Endodermal cell (in vitro differentiated cells): ENCODE data around the gene CUX1. TPM values are rescaled to one million over a fixed set of nuclear protein-coding genes. Genes with fewer than 3 reads are reported as not detected.

ENCODE experiments used
- DNase-seq: peaks from one replicate; pipeline ENCODE4 v3.0.0-alpha.2; 2017
- H3K27ac ChIP-seq: 2 replicates; pipeline ENCODE4 v1.5.1; 2013; ENCODE audit warnings: mild to moderate bottlenecking, low read depth, low read length, moderate library complexity
- H3K27me3 ChIP-seq: 2 replicates; pipeline ENCODE4 v1.6.1; 2013; ENCODE audit warnings: mild to moderate bottlenecking, low read length, moderate library complexity; ENCODE audit not compliant: insufficient read depth, control insufficient read depth, poor library complexity, severe bottlenecking
- H3K36me3 ChIP-seq: 2 replicates; pipeline ENCODE4 v1.7.0; 2013; ENCODE audit warnings: mild to moderate bottlenecking, low read length, moderate library complexity; ENCODE audit not compliant: control insufficient read depth, insufficient read depth
- H3K4me1 ChIP-seq: one replicate; pipeline ENCODE4 v1.7.0; 2013; ENCODE audit warnings: low read length; ENCODE audit not compliant: control insufficient read depth, insufficient read depth
- H3K4me3 ChIP-seq: 2 replicates; pipeline ENCODE4 v1.5.1; 2013; ENCODE audit warnings: mild to moderate bottlenecking, low read length, moderate library complexity
- H3K9ac ChIP-seq: 2 replicates; pipeline ENCODE4 v1.6.1; 2013; ENCODE audit warnings: mild to moderate bottlenecking, low read length, moderate library complexity; ENCODE audit not compliant: poor library complexity, severe bottlenecking; ENCODE audit errors: extremely low read depth
- H3K9me3 ChIP-seq: 2 replicates; pipeline ENCODE4 v1.6.1; 2013; ENCODE audit warnings: mild to moderate bottlenecking, low read length, moderate library complexity; ENCODE audit not compliant: control insufficient read depth
- H3K27ac Mint-ChIP-seq: 2 replicates; pipeline ENCODE4 v1.8.0; 2020; ENCODE audit warnings: mixed read lengths
- H3K27me3 Mint-ChIP-seq: 2 replicates; pipeline ENCODE4 v1.8.0; 2021; ENCODE audit warnings: mild to moderate bottlenecking, mixed read lengths; ENCODE audit not compliant: insufficient read depth
- H3K36me3 Mint-ChIP-seq: 2 replicates; pipeline ENCODE4 v1.8.0; 2020; ENCODE audit warnings: low read depth, mixed read lengths
- H3K4me1 Mint-ChIP-seq: 2 replicates; pipeline ENCODE4 v1.8.0; 2020; ENCODE audit warnings: mixed read lengths
- H3K4me3 Mint-ChIP-seq: 2 replicates; pipeline ENCODE4 v1.8.0; 2020; ENCODE audit warnings: mild to moderate bottlenecking, moderate library complexity, mixed read lengths
- H3K9me3 Mint-ChIP-seq: 2 replicates; pipeline ENCODE4 v1.8.0; 2020; ENCODE audit warnings: mild to moderate bottlenecking, mixed read lengths
- CTCF ChIP-seq: fragments of 200-600 bp; sonication (generic); conservative IDR thresholded peaks from 2 replicates; pipeline ENCODE4 v1.5.0; 2021; ENCODE audit warnings: antibody characterized with exemption, mild to moderate bottlenecking
- WGBS, 2 experiments: methylation state at CpG; one replicate each; pipeline versions ENCODE4 v1.1.5 to v1.1.7; 2013; ENCODE audit warnings: missing lambda C conversion rate in 2 of 2, mixed read lengths in 1 of 2; ENCODE audit not compliant: insufficient coverage in 1 of 2, insufficient read length in 1 of 2; 5-methylcytosine and 5-hydroxymethylcytosine counted together
- total RNA-seq, 2 donors: library from RNA; stranded (reverse); fragmentation: NEBNext Ultra II Directional in 1 of 2; extraction: Animal tissue kit (Norgen Biotek cat#: 25700) in 1 of 2; gene quantifications; 2 replicates in 1 of 2; 3 replicates in 1 of 2; pipeline ENCODE4 v1.2.1, GENCODE V29; 2021

CUX1 gene
- total RNA-seq, 2 donors from 2014 or later: 85.1 to 108 TPM

- 92 to 96% methylated on average over 7 to 11 of the region's 11 CpGs for WGBS, 2 experiments
- no peak for TF ChIP-seq CTCF
- H3K4me3 Mint-ChIP-seq: no peak overlapping the region
Observed at GRCh38 chr7:102075553-102076135, 258.2 kb downstream of the CUX1 start.

GRCh38 chr7:102077081-102077480 is 259.7 kb downstream of the CUX1 start:
- H3K27ac ChIP-seq: no peak overlapping the region
- Mint-ChIP-seq H3K27ac (peak overlapping the region; percentile 90), H3K9me3 (peaks cover 3% of the 10 kb centered on the region), H3K27me3 (no peaks in the 10 kb centered on the region), H3K4me1 (peaks cover 13% of the 10 kb centered on the region), H3K36me3 (peaks cover 64% of the 10 kb centered on the region), H3K4me3 (no peak overlapping the region)
- H3K9ac ChIP-seq: no peak overlapping the region
- TF ChIP-seq CTCF: no peak
- H3K36me3 ChIP-seq: peaks cover 21% of the 10 kb centered on the region
- DNase-seq: peak; percentile 89
- WGBS, 2 experiments: 62 to 83% methylated on average over 4 to 5 of the region's 5 CpGs
- H3K27me3 ChIP-seq: no peaks in the 10 kb centered on the region
- no peaks in the 10 kb centered on the region for H3K9me3 ChIP-seq
- H3K4me1 ChIP-seq: no peaks in the 10 kb centered on the region
- H3K4me3 ChIP-seq: no peak overlapping the region

More at GRCh38 chr7:102075553-102076135, 258.2 kb downstream of the CUX1 start:
- H3K27ac ChIP-seq: no peak overlapping the region
- Mint-ChIP-seq H3K27me3 (no peaks in the 10 kb centered on the region), H3K9me3 (peaks cover 5% of the 10 kb centered on the region), H3K27ac (no peak overlapping the region), H3K4me1 (peaks cover 13% of the 10 kb centered on the region), H3K36me3 (peaks cover 63% of the 10 kb centered on the region)
- no peaks in the 10 kb centered on the region for H3K27me3 ChIP-seq
- peaks cover 25% of the 10 kb centered on the region for H3K36me3 ChIP-seq
- H3K9ac ChIP-seq: no peak overlapping the region
- H3K9me3 ChIP-seq: peaks cover 8% of the 10 kb centered on the region
- no peak overlapping the region for H3K4me3 ChIP-seq
- H3K4me1 ChIP-seq: no peaks in the 10 kb centered on the region
- no peak for DNase-seq

GRCh38 chr7:102079140-102080018 is 262.0 kb downstream of the CUX1 start:
- Histone ChIP-seq H3K4me3 (no peak overlapping the region), H3K27ac (no peak overlapping the region), H3K4me1 (no peaks in the 10 kb centered on the region), H3K9ac (no peak overlapping the region), H3K36me3 (peaks cover 23% of the 10 kb centered on the region), H3K9me3 (peaks cover 14% of the 10 kb centered on the region), H3K27me3 (no peaks in the 10 kb centered on the region)
- Mint-ChIP-seq H3K4me3 (no peak overlapping the region), H3K4me1 (peaks cover 13% of the 10 kb centered on the region), H3K36me3 (peaks cover 63% of the 10 kb centered on the region), H3K9me3 (peaks cover 18% of the 10 kb centered on the region), H3K27me3 (no peaks in the 10 kb centered on the region), H3K27ac (peak overlapping the region; percentile 73)
- 91 to 92% methylated on average over 20 to 24 of the region's 24 CpGs for WGBS, 2 experiments
- DNase-seq: peak; percentile 48
- no peak for TF ChIP-seq CTCF
